Loucy (cell line): ENCODE data around the gene GTPBP6.

ENCODE experiments used
- EZH2phosphoT487 ChIP-seq: fragments of 200-600 bp; IDR thresholded peaks from 2 replicates; pipeline ENCODE4 v1.6.1; 2018; ENCODE audit warnings: antibody characterized with exemption, mild to moderate bottlenecking, moderate library complexity, borderline replicate concordance
- TF ChIP-seq, protein P1 (sequence below): fragments of 200-600 bp; sonication (generic); conservative IDR thresholded peaks from 2 replicates; pipeline ENCODE4 v1.5.1; 2014; ENCODE audit warnings: mild to moderate bottlenecking, antibody characterized with exemption, low read length

DNA sequence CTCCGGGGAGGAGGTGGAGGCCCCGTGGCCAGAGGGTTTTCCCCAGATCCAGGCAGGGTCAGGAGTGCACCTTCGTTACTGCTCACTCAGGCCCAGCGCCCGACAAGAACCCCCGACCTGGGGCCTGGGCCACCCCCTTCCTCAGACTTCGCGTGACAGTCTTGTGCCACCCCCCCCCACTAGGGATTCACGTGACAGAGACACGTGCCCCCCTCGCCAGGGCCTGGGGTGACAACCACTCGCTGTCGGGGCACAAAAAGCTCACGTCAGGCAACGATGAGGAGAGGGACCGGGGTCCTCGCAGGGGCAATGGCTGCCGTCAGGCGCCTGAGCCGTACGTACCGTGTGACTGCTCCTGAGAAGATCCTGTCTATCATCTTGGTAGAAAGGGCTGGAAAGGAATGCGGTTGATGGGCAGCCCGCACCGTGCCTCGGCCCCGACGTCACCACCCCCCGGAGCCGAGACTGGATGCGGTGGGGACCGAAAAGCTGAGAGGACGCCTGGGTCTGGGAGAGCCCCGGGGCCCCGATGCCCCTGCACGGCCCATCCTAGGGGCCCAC lies 23.0 kb upstream of the GTPBP6 start:
- TF ChIP-seq, protein P1, sequence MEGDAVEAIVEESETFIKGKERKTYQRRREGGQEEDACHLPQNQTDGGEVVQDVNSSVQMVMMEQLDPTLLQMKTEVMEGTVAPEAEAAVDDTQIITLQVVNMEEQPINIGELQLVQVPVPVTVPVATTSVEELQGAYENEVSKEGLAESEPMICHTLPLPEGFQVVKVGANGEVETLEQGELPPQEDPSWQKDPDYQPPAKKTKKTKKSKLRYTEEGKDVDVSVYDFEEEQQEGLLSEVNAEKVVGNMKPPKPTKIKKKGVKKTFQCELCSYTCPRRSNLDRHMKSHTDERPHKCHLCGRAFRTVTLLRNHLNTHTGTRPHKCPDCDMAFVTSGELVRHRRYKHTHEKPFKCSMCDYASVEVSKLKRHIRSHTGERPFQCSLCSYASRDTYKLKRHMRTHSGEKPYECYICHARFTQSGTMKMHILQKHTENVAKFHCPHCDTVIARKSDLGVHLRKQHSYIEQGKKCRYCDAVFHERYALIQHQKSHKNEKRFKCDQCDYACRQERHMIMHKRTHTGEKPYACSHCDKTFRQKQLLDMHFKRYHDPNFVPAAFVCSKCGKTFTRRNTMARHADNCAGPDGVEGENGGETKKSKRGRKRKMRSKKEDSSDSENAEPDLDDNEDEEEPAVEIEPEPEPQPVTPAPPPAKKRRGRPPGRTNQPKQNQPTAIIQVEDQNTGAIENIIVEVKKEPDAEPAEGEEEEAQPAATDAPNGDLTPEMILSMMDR, result no peak
- TF ChIP-seq EZH2phosphoT487, result no peak
